ENCODE measurements around the gene AFMID.
"Not testable (repeated sequence)": the region's sequence is repeated elsewhere in the genome, so short reads cannot be mapped to it uniquely, and the experiment has no call there.

The AFMID gene

DNA sequence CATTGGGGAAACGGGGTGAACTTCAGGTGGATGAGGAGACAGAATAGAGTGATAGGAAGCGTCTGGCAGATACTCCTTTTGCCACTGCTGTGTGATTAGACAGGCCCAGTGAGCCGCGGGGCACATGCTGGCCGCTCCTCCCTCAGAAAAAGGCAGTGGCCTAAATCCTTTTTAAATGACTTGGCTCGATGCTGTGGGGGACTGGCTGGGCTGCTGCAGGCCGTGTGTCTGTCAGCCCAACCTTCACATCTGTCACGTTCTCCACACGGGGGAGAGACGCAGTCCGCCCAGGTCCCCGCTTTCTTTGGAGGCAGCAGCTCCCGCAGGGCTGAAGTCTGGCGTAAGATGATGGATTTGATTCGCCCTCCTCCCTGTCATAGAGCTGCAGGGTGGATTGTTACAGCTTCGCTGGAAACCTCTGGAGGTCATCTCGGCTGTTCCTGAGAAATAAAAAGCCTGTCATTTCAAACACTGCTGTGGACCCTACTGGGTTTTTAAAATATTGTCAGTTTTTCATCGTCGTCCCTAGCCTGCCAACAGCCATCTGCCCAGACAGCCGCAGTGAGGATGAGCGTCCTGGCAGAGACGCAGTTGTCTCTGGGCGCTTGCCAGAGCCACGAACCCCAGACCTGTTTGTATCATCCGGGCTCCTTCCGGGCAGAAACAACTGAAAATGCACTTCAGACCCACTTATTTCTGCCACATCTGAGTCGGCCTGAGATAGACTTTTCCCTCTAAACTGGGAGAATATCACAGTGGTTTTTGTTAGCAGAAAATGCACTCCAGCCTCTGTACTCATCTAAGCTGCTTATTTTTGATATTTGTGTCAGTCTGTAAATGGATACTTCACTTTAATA, 37.3 kb downstream of the AFMID start:
- DNase-seq: no peak

DNA sequence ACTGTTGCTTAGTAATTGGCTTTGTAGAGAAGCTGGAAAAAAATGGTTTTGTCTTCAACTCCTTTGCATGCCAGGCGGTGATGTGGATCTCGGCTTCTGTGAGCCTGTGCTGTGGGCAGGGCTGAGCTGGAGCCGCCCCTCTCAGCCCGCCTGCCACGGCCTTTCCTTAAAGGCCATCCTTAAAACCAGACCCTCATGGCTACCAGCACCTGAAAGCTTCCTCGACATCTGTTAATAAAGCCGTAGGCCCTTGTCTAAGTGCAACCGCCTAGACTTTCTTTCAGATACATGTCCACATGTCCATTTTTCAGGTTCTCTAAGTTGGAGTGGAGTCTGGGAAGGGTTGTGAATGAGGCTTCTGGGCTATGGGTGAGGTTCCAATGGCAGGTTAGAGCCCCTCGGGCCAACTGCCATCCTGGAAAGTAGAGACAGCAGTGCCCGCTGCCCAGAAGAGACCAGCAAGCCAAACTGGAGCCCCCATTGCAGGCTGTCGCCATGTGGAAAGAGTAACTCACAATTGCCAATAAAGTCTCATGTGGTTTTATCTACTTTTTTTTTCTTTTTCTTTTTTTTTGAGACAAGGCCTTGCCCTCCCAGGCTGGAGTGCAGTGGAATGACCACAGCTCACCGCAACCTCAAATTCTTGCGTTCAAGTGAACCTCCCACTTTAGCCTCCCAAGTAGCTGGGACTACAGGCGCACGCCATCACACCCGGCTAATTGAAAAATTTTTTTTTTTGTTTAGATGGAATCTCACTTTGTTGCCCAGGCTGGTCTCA, 38.1 kb downstream of the AFMID start:
- no peak for DNase-seq

- DNase-seq: no peak
Measured at GRCh38 chr17:78226055-78226758, 39.0 kb downstream of the AFMID start.

DNA sequence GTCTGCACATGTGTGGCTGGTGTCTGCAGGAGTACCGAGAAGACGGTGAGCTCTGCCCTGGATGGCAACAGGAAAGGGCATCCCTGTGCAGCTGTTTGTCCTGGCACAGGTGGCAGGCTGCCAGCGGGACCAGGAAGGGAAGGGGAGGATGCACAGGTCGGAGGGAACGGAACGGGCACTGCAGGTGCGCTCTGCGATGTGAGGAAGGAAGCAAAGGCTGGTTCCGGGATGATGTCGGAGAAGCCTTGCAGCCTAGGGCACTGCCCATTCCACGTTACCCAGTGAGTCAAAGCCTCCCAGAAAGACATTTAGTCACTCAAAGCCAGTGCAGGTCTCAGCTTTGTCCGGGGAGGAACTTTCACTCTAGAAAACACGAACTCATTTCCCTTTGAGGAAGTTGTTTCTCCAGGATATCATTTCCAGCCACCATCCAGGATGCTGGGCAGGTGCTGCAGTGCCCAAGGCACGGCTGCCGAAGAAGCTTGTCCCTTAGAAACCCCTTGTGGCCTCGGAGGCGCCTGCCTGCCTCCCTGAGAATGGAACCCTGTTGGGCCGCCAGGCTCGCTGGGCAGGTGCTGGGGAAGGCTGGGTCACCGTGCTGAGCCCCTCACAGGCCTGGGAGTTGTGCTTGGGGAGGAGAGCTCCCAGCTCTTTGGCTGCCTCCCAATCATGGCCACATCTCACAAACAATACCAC, 39.7 kb downstream of the AFMID start:
- no peak for DNase-seq

DNA sequence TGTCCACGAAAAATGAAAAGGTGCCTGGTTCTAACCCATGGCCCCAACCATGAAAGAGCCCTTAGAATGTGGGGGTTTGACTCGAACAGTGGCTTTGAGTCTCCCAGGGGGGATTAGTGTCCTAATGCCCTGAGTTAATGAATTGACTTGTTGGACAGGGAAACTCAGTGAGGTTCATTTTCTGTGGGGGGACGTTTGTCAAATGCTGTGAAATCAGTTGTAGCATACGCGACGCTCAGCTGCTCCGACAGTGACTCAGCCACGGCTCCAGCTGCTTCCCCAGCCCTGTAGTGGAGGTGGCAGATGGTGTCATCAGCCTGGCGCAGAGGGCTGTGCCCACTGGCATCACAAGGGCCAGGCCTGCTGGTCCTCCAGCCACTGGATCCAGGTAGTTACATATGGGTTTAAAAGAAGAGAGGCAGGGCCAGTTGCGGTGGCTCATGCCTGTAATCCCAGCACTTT, 40.3 kb downstream of the AFMID start:
- DNase-seq: no peak

GRCh38 chr17:78228176-78228575, 41.0 kb downstream of the AFMID start:
- no peak for DNase-seq

- no peak for DNase-seq
Measured at GRCh38 chr17:78230252-78230962, 43.2 kb downstream of the AFMID start.

DNA sequence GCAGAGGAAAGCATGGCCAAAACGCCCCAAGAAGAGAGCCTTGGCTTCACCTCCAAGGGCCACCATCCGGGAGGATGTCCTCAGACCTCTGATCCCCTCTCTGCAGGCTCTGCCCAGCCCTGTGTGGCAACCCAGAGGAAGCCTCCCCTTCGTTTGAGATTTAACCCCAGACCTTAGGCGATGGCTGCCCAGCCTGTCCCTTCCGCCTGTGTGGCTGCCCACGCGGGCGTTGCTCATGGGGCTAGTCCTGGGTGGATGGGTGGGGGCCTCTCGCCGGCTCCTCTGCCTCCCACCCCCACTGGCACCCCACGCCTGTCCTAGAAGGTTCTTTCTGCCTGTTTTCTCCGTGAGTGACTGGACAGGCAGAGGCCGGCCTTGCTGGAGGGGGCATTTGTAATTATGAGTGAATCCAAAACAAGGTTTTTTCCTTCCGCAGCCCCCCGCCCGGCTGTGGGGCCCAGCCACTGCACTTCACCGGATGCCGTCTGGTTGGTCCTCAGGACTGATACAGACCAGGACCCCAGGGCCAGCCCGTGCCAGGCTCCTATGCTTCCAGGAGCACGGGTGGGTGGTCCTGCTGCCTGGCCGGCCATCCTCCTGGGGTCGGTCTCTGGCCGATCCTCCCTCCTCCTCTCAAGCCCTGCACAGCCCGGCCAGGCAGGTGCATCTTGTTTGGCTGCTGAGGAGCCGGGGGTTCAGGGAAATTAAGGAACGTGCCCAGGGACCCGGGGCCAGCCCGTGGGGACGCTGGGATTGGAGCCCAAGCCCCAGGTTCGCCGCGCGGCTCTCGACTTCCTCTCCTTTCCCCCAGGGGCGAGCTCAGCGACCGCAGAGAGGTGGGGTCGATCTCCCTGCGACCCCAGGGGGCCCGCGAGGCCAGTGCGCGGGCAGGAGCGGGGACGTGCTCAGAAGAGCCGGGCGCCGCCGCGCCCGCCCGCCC, 44.1 kb downstream of the AFMID start, which contains the start of gene TMEM235:
TMEM235 (plus strand) TSS at position 636 of the 940 bp plus-strand sequence. CDS start 393 bp downstream, outside the sequence.
- DNase-seq: no peak

- peak in 1 of 2 experiments; percentile 18 for DNase-seq
Measured at GRCh38 chr17:78231991-78232858, 45.1 kb downstream of the AFMID start.

GRCh38 chr17:78232859-78233173, 45.7 kb downstream of the AFMID start:
- no peak for DNase-seq

DNA sequence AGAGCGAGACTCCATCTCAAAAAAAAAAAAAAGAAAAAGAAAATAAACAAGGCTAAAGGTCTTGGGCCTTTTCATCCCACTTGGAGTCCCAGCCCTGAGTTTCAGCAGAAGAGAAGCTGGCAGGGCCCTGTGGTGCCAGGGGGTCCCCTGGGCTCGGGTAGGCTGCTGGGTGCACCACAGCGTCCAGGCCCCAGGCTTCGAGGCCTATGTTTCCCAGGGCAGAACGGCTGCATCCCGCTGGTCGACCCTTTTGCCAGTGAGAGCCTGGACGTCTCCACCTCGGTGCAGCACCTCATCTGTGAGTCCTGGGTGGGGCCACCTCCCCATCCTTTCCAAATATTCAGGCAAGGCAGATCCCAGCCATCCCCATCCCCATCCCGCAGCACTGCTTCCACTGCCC, 46.5 kb downstream of the AFMID start:
- no peak for DNase-seq

- DNase-seq: no peak
Measured at GRCh38 chr17:78234261-78234865, 47.2 kb downstream of the AFMID start.

- DNase-seq: not testable (repeated sequence)
Measured at GRCh38 chr17:78235022-78235421, 47.9 kb downstream of the AFMID start.

DNA sequence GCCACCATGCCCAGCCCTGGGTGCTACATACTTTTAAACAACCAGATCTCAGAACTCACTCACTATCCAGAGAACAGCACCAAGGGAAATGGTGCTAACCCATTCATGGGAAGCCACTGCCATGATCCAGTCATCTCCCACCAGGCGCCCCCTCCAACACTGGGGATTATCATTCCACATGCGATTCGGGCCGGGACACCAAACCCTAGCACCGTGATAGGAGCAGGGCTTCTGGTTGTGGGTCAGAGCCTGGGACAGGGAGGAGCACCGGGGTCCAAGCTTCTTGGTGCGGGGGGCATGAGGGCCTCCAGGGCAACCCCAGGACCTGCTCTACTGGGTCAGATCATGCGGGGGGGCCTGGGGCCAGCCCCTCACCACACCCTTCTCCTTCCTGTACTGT, 48.7 kb downstream of the AFMID start:
- DNase-seq: no peak

- no peak for DNase-seq
Measured at GRCh38 chr17:78236362-78237127, 49.4 kb downstream of the AFMID start.

GRCh38 chr17:78237401-78238012, 50.3 kb downstream of the AFMID start:
- no peak for DNase-seq

GRCh38 chr17:78238823-78239488, 51.8 kb downstream of the AFMID start:
- DNase-seq: no peak
